WTC11 (cell line): ENCODE measurements around the gene HYOU1. TPM values are rescaled to one million over a fixed set of nuclear protein-coding genes. Genes with fewer than 3 reads are reported as not detected.

ENCODE experiments used
- ATF2 ChIP-seq: sonication (generic); formaldehyde crosslinking; IDR thresholded peaks from 2 replicates; pipeline ENCODE4 v1.8.1; 2022; ENCODE audit warnings: low read depth, missing genetic modification reagents, borderline replicate concordance
- CREM ChIP-seq: sonication (generic); formaldehyde crosslinking; IDR thresholded peaks from 2 replicates; pipeline ENCODE4 v1.8.1; 2022; ENCODE audit warnings: mild to moderate bottlenecking, missing genetic modification reagents, moderate library complexity
- CTCF ChIP-seq: fragments of 200-600 bp; IDR thresholded peaks from 2 replicates; pipeline ENCODE4 v1.8.0; 2022; ENCODE audit warnings: antibody characterized with exemption
- E2F1 ChIP-seq: sonication (generic); formaldehyde crosslinking; IDR thresholded peaks from 2 replicates; pipeline ENCODE4 v1.8.0; 2022; ENCODE audit warnings: mild to moderate bottlenecking, missing genetic modification reagents
- ELF4 ChIP-seq: sonication (generic); formaldehyde crosslinking; IDR thresholded peaks from 2 replicates; pipeline ENCODE4 v1.8.1; 2022; ENCODE audit warnings: low read depth, mild to moderate bottlenecking, moderate library complexity, missing genetic modification reagents
- FOXJ3 ChIP-seq: sonication (generic); formaldehyde crosslinking; IDR thresholded peaks from 2 replicates; pipeline ENCODE4 v1.9.0; 2021; ENCODE audit warnings: missing genetic modification reagents, mild to moderate bottlenecking, borderline replicate concordance
- GABPB1 ChIP-seq: sonication (generic); formaldehyde crosslinking; IDR thresholded peaks from 2 replicates; pipeline ENCODE4 v1.8.1; 2023; ENCODE audit warnings: mild to moderate bottlenecking, missing genetic modification reagents
- GTF2I ChIP-seq: fragments of 250-450 bp; sonication (Bioruptor Pico); conservative IDR thresholded peaks from 2 replicates; pipeline ENCODE4 v1.4.0; 2021; ENCODE audit warnings: mild to moderate bottlenecking
- JUN ChIP-seq: sonication (generic); formaldehyde crosslinking; IDR thresholded peaks from 2 replicates; pipeline ENCODE4 v1.8.0; 2023; ENCODE audit warnings: mild to moderate bottlenecking, missing genetic modification reagents
- KAT7 ChIP-seq: sonication (generic); formaldehyde crosslinking; IDR thresholded peaks from 2 replicates; pipeline ENCODE4 v1.8.1; 2023; ENCODE audit warnings: missing genetic modification reagents, mild to moderate bottlenecking, borderline replicate concordance
- MAX ChIP-seq: sonication (generic); formaldehyde crosslinking; IDR thresholded peaks from 2 replicates; pipeline ENCODE4 v1.8.0; 2022; ENCODE audit warnings: mild to moderate bottlenecking, missing genetic modification reagents
- MLX ChIP-seq: sonication (generic); formaldehyde crosslinking; IDR thresholded peaks from 2 replicates; pipeline ENCODE4 v1.8.1; 2023; ENCODE audit warnings: mild to moderate bottlenecking, missing genetic modification reagents, moderate library complexity
- NFATC4 ChIP-seq: fragments of 250-450 bp; sonication (Bioruptor Pico); IDR thresholded peaks from 2 replicates; pipeline ENCODE4 v1.9.0; 2021; ENCODE audit warnings: mild to moderate bottlenecking
- NR1H2 ChIP-seq: sonication (generic); formaldehyde crosslinking; IDR thresholded peaks from 2 replicates; pipeline ENCODE4 v1.9.0; 2021; ENCODE audit warnings: mild to moderate bottlenecking, moderate library complexity, missing genetic modification reagents
- PRRX2 ChIP-seq: fragments of 250-450 bp; sonication (Bioruptor Pico); IDR thresholded peaks from 2 replicates; pipeline ENCODE4 v1.8.0; 2021; ENCODE audit warnings: mild to moderate bottlenecking
- RELA ChIP-seq: sonication (generic); formaldehyde crosslinking; IDR thresholded peaks from 2 replicates; pipeline ENCODE4 v1.8.1; 2022; ENCODE audit warnings: missing genetic modification reagents, mild to moderate bottlenecking, borderline replicate concordance
- SMAD3 ChIP-seq: sonication (generic); formaldehyde crosslinking; IDR thresholded peaks from 2 replicates; pipeline ENCODE4 v1.8.0; 2022; ENCODE audit warnings: missing genetic modification reagents, mild to moderate bottlenecking, borderline replicate concordance
- SP1 ChIP-seq: sonication (generic); formaldehyde crosslinking; conservative IDR thresholded peaks from 2 replicates; pipeline ENCODE4 v1.8.1; 2022; ENCODE audit warnings: missing genetic modification reagents
- STAT6 ChIP-seq: sonication (generic); formaldehyde crosslinking; conservative IDR thresholded peaks from 2 replicates; pipeline ENCODE4 v1.8.1; 2023; ENCODE audit warnings: mild to moderate bottlenecking, low read depth, missing genetic modification reagents, moderate library complexity
- TP53 ChIP-seq: sonication (generic); formaldehyde crosslinking; IDR thresholded peaks from 2 replicates; pipeline ENCODE4 v1.8.1; 2023; ENCODE audit warnings: mild to moderate bottlenecking, missing genetic modification reagents
- ZNF138 ChIP-seq: sonication (generic); formaldehyde crosslinking; conservative IDR thresholded peaks from 2 replicates; pipeline ENCODE4 v1.8.1; 2022; ENCODE audit warnings: mild to moderate bottlenecking, moderate library complexity, missing genetic modification reagents
- ZNF281 ChIP-seq: sonication (generic); formaldehyde crosslinking; IDR thresholded peaks from 2 replicates; pipeline ENCODE4 v1.8.0; 2023; ENCODE audit warnings: mild to moderate bottlenecking, missing genetic modification reagents
- ZNF532 ChIP-seq: fragments of 250-450 bp; sonication (Bioruptor Pico); IDR thresholded peaks from 2 replicates; pipeline ENCODE4 v1.9.0; 2021; ENCODE audit warnings: mild to moderate bottlenecking, borderline replicate concordance
- total RNA-seq: library from RNA; stranded (reverse); gene quantifications from 3 replicates; pipeline ENCODE4 v1.2.3, GENCODE V29; 2021

The HYOU1 gene
- total RNA-seq, 1 experiment from 2014 or later = 276 TPM

GRCh38 chr11:119030329-119031047 lies 26.5 kb downstream of the HYOU1 start, which contains the start of gene SLC37A4 (continued):
- no peak for TF ChIP-seq ZNF532 (CRISPR knock-in tag)
- TF ChIP-seq SP1 (CRISPR knock-in tag) = peak; percentile 89
- no peak for TF ChIP-seq ZNF281 (CRISPR knock-in tag)
- no peak for TF ChIP-seq ELF4 (CRISPR knock-in tag)
- no peak for TF ChIP-seq PRRX2 (CRISPR knock-in tag)
- TF ChIP-seq GABPB1 (CRISPR knock-in tag) = peak; percentile 88
- no peak for TF ChIP-seq ZNF138 (CRISPR knock-in tag)
- TF ChIP-seq CTCF = peak; percentile 71; the same call in 1 of the 2 replicates
- TF ChIP-seq GTF2I (CRISPR knock-in tag) = 0 out of 2 replicates have a peak, but pooled peaks have one; percentile 20
- TF ChIP-seq FOXJ3 (CRISPR knock-in tag) = 0 out of 2 replicates have a peak, but pooled peaks have one; percentile 44
- no peak for TF ChIP-seq E2F1 (CRISPR knock-in tag)
- TF ChIP-seq STAT6 = no peak
- TF ChIP-seq SMAD3 (CRISPR knock-in tag) = no peak
- no peak for TF ChIP-seq RELA (CRISPR knock-in tag)
- peak; percentile 97 for TF ChIP-seq MAX (CRISPR knock-in tag)
- TF ChIP-seq CREM (CRISPR knock-in tag) = 0 out of 2 replicates have a peak, but pooled peaks have one; percentile 25
- TF ChIP-seq JUN = no peak
- TF ChIP-seq KAT7 (CRISPR knock-in tag) = peak; percentile 95
- TF ChIP-seq ATF2 = no peak
- no peak for TF ChIP-seq TP53
- TF ChIP-seq MLX (CRISPR knock-in tag) = no peak
- TF ChIP-seq NR1H2 = no peak
- TF ChIP-seq NFATC4 (CRISPR knock-in tag) = no peak
